Measurements from ENCODE around the gene ZNF277.

GRCh38 chr7:112257073-112257472 lies 50.6 kb downstream of the ZNF277 start:
- TF ChIP-seq CTCF (IDR thresholded peaks at IDR 0.05; ENCODE audit: low read depth, low read length) (no peak), POLR2A (IDR thresholded peaks at IDR 0.05; ENCODE audit: extremely low read depth, insufficient read length) (no peak)
